ENCODE measurements around the gene DCTN2. TPM values are rescaled to one million over a fixed set of nuclear protein-coding genes. Genes with fewer than 3 reads are reported as not detected.

DCTN2 gene
- total and polyA plus RNA-seq, 5 experiments from 2014 or later, result 60.6 to 70.5 (median 67.8) TPM

DNA sequence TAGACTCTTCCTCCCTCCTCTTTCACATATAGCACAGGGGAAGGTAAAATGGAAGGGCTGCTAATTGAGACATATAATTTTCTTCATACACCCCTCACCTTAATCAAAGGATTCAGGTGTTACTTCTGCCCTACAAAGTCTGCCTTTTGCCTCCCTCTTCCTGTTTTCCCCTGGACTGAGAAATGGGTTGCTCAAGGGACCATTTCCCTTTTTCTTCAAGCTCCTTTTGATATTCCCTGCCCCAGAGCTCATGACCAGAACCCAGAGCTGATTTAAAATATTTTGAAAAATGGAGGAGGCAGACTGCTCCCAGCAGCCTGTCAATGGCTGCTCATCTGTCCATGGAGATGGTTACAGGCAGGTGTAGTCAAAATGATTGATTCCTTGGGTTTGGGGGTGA lies 37.7 kb upstream of the DCTN2 start:
- H3K9me3 Mint-ChIP-seq, result no peaks in the 10 kb centered on the region
- POLR2A ChIA-PET, result interaction anchor here (0.5 to 2.5 kb wide), 4 partner anchors 48 to 879 kb away, joined by 3 to 11 read pairs (median 4); partner anchors contain the start of genes B4GALNT1 and GLI1
- H3K27ac Mint-ChIP-seq, result no peak overlapping the region
- H3K4me3 Mint-ChIP-seq, result no peak overlapping the region
- H3K36me3 Mint-ChIP-seq, result peaks cover 0 to 2% (median 0%) of the 10 kb centered on the region in 3 donors
- H3K27me3 Mint-ChIP-seq, result peaks cover 0 to 16% (median 0%) of the 10 kb centered on the region in 5 donors
- DNase-seq, result no peak
- no peak for ATAC-seq
- peaks cover 3 to 8% (median 5%) of the 10 kb centered on the region in 4 donors for H3K4me1 Mint-ChIP-seq

DNA sequence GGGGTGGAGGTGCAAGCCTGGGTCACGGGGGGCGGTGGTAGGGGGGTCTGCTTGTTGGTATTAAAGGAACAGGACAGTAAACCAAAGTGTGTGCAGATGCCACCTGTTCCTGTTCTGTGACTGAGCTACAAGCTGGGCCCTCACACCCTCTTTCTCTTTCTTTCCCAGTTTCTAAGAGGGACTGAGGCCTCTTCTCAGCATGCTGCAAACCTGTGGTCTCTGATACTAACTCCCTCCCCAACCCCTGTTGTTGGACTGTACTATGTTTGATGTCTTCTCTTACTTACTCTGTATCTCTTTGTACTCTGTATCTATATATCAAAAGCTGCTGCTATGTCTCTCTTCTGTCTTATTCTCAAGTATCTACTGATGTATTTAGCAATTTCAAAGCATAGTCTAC lies 37.1 kb upstream of the DCTN2 start:
- no peak for ATAC-seq

DNA sequence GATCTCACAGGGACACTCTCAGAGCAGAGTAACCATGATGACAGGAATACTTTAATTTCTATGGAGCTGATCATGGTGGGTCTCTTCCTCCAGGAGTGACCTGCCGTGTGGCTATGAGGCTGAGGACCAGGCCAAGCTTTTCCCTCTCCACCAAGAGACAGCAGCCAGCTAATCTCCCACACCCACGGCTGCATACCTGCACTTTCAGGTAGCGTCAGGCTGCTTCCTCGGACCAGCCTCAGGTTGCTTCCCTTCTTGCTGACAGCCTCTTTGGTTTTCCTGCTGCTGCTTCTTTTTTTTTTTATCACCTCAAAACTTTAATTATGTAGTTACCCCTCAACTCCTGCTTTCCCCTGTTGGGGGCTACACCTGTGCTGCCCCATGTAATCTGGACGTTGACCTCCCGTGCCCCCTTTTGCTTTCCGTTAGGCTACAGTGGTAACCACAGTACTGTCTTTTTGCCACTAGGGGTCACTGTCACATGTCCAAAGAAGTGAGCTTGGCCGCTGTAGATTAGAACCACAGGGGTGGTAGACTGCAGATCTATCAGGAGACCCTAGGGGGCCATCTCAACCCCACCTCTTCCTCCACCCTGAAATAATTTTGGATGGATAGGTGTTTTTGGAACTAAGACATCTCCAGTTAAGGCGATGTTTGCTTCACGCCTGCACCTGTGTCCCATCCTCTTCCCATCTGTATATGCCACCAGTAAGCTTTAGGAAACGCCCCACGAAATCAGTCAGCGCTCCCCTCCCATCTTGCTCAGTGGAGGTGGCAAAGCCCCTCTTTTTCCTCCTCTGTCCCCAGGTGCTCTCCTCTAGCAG lies 36.2 kb upstream of the DCTN2 start:
- Mint-ChIP-seq H3K4me1 (peaks cover 3 to 8% (median 5%) of the 10 kb centered on the region in 4 donors), H3K4me3 (no peak overlapping the region), H3K27me3 (peaks cover 0 to 16% (median 0%) of the 10 kb centered on the region in 5 donors), H3K36me3 (peaks cover 0 to 2% (median 0%) of the 10 kb centered on the region in 3 donors), H3K9me3 (no peaks in the 10 kb centered on the region), H3K27ac (peak overlapping the region in 1 of 10 donors; percentile 80)
- DNase-seq (peak; percentile 22 to 88 (median 72)), ATAC-seq (peak; percentile 100)
- POLR2A ChIA-PET, result interaction anchor here (0.6 to 2.5 kb wide), 6 partner anchors 38 to 176 kb away, joined by 3 to 11 read pairs (median 5); partner anchors contain the start of genes B4GALNT1 and GLI1

More for the DNA sequence above, 37.1 kb upstream of the DCTN2 start:
- Mint-ChIP-seq H3K9me3 (no peaks in the 10 kb centered on the region), H3K27ac (no peak overlapping the region), H3K4me3 (no peak overlapping the region), H3K36me3 (peaks cover 0 to 2% (median 0%) of the 10 kb centered on the region in 3 donors), H3K4me1 (peaks cover 3 to 8% (median 5%) of the 10 kb centered on the region in 4 donors), H3K27me3 (peaks cover 0 to 16% (median 0%) of the 10 kb centered on the region in 5 donors)
- no peak for DNase-seq
- POLR2A ChIA-PET, result interaction anchor here (0.5 to 2.5 kb wide), 5 partner anchors 37 to 878 kb away, joined by 3 to 11 read pairs (median 5); partner anchors contain the start of genes B4GALNT1 and GLI1

DNA sequence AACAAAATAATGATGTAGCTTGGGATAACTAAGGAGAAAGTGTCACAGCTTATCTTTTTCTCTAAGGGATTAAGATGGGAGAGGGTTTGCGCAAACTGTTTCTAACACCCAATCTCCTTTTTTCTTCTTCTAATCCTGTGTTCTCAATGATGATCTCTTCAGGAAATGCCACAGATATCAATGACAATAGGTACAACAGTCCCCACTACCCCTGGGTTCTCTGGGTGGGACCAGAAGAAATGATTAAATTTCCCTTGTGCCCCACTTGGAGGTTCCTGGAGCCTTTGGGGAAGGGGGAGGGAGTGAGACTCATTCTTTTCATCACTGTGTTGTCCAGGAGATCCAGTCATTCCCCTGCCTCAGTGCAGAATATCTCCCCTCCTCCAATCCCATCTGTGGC lies 35.4 kb upstream of the DCTN2 start:
- Mint-ChIP-seq H3K4me1 (peaks cover 3 to 8% (median 5%) of the 10 kb centered on the region in 4 donors), H3K9me3 (no peaks in the 10 kb centered on the region), H3K27ac (no peak overlapping the region), H3K27me3 (peaks cover 0 to 16% (median 0%) of the 10 kb centered on the region in 5 donors), H3K36me3 (peaks cover 0 to 2% (median 0%) of the 10 kb centered on the region in 3 donors), H3K4me3 (no peak overlapping the region)
- DNase-seq, result no peak
- no peak for ATAC-seq
- POLR2A ChIA-PET, result interaction anchor here (0.6 to 2.5 kb wide), 4 partner anchors 40 to 265 kb away, joined by 4 to 11 read pairs (median 6); partner anchors contain the start of gene GLI1

DNA sequence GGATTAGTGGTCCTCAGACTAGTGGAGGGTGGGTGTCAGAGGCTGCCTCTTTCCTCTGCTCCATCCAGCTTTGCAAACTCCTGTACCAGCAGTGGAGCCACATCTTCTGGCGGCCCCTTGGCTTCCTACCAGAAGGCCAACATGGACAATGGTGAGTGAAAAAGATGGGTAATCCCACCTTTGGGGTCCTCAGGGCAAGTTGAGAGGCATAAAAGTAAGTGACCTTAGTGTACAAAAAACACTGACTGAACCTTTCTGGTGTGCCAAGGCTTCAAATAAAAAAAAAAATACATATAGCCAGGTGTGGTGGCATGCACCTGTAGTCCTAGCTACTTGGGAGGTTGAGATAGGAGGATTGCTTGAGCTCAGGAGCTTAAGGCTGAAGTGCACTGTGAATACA lies 34.8 kb upstream of the DCTN2 start:
- ATAC-seq, result no peak
- Mint-ChIP-seq H3K9me3 (no peaks in the 10 kb centered on the region), H3K4me3 (no peak overlapping the region), H3K27me3 (peaks cover 0 to 16% (median 0%) of the 10 kb centered on the region in 5 donors), H3K4me1 (peaks cover 3 to 8% (median 5%) of the 10 kb centered on the region in 4 donors), H3K27ac (no peak overlapping the region), H3K36me3 (peaks cover 0 to 2% (median 0%) of the 10 kb centered on the region in 3 donors)
- POLR2A ChIA-PET, result no interaction called here
- DNase-seq, result no peak

DNA sequence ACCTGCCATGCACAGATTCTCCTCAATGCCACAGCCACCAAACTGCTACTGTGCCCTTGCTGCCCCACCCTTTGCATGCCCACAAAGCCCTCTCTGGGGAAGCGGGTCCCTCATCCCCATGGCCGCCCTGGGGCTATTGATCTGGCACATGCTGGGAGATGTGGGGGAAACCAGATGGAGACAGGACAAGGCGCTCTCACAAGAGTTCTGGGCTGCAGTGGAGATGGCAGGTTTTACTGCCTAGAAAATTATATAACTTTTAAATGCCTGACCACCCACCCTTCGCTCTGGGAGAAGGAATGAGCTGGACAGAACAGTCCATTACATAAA lies 33.4 kb upstream of the DCTN2 start:
- no peak overlapping the region for H3K4me3 Mint-ChIP-seq
- ATAC-seq (no peak), DNase-seq (no peak)
- H3K9me3 Mint-ChIP-seq, result no peaks in the 10 kb centered on the region
- H3K36me3 Mint-ChIP-seq, result peaks cover 0 to 2% (median 0%) of the 10 kb centered on the region in 3 donors
- POLR2A ChIA-PET, result interaction anchor here (1.0 kb wide), 1 partner anchor 162 kb away, joined by 3 read pairs; no protein-coding TSS in a partner anchor
- H3K27ac Mint-ChIP-seq, result no peak overlapping the region
- H3K4me1 Mint-ChIP-seq, result peaks cover 3 to 8% (median 5%) of the 10 kb centered on the region in 4 donors
- H3K27me3 Mint-ChIP-seq, result peaks cover 0 to 11% (median 0%) of the 10 kb centered on the region in 5 donors

DNA sequence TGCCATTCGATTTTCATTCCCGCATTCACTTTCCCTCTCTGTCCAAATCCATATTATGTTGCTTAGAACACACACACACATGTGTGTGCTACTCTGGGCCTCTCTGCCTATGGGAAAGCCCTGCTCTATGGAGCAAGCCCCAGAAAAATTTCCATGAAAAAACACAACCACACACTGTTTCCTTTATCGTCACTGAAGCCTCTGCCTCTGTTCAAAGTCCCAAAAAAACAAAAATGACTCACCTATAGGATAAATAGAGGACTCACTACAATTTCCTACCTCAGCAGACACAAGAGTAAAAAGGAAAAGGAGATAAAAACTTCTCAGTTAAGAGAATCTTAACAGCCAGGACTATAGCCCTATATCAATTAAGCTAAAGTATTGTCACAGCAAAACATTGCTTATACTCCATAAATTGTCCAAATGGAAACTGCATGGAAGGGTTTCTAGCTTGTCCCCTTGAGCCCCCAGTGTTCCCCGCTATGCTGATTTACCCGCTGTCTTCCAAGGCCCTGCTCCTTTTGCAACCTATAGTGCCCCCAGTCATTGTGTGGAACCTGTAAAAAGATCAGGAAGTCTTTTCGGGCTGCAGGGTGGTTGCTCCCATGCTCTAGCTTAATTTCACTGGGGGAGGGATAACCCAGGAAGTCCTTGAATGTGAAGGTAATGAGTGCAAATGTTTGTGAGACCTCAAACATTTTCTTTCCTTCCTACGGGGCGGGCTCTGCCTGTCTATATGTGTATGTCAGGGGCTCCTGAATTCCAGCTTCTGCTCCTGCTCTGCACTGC lies 32.9 kb upstream of the DCTN2 start:
- no peak for DNase-seq
- H3K9me3 Mint-ChIP-seq, result no peaks in the 10 kb centered on the region
- no peak for ATAC-seq
- peaks cover 0 to 2% (median 0%) of the 10 kb centered on the region in 3 donors for H3K36me3 Mint-ChIP-seq
- no peak overlapping the region for H3K4me3 Mint-ChIP-seq
- POLR2A ChIA-PET, result interaction anchor here (1.0 kb wide), 1 partner anchor 162 kb away, joined by 3 read pairs; no protein-coding TSS in a partner anchor
- H3K4me1 Mint-ChIP-seq, result peaks cover 3 to 8% (median 5%) of the 10 kb centered on the region in 4 donors
- H3K27ac Mint-ChIP-seq, result no peak overlapping the region
- H3K27me3 Mint-ChIP-seq, result peaks cover 0 to 7% (median 0%) of the 10 kb centered on the region in 5 donors

DNA sequence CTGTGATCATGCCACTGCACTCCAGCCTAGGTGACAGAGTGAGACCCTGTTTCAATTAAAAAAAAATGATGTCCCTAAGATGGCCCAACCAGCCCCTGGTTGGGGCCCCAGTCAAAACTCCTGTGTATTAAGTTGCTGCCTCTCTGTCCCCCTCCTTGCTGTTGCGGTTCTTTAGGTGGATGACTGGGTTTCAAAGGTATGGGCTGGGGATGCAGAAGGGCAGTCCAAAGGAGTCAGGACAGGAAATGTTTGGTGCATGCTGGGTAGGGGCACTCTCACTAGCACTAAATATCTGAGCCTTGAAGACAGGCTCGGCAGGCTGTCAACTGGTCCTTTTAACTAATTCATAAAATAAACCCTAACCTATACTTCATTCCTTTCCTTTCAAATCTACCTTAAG lies 32.0 kb upstream of the DCTN2 start:
- Mint-ChIP-seq H3K4me3 (no peak overlapping the region), H3K4me1 (peaks cover 3 to 8% (median 5%) of the 10 kb centered on the region in 4 donors), H3K27ac (peak overlapping the region in 1 of 10 donors; percentile 62), H3K9me3 (no peaks in the 10 kb centered on the region), H3K27me3 (peaks cover 0 to 5% (median 0%) of the 10 kb centered on the region in 5 donors), H3K36me3 (peaks cover 0 to 2% (median 0%) of the 10 kb centered on the region in 3 donors)
- DNase-seq (no peak), ATAC-seq (no peak)
- POLR2A ChIA-PET, result no interaction called here

DNA sequence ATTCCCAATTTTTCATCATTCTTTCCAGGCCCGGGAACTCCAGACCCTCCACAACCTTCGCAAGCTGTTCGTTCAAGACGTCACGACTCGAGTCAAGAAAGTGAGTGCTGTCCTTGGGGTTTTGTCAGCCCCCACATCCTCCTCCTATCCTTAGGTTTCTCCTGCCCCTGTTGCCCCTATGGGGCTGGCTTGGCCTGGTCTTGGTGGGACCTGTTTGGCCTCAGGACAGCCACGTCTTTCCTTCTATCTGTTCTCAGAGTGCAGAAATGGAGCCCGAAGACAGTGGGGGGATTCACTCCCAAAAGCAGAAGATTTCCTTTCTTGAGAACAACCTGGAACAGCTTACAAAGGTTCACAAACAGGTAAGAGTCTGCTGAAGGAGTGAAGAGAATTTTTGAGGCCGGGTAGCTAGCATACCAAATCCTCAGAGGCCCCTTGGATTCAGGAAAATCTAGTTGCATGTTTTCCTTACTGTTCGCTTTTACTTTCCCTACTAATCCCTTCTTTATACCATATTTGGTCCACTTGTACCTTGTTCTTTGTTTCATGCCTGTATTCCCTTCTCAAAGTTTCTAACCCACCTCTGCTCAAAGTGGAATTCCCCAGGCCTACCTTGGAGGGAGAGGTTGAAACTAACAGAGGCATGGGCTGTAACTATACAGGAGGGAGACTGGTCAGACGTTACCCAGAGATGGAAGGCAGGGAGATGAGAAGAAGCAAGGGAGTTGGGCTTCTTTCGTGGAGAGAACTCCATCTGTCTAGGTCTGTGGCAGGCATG lies 31.2 kb upstream of the DCTN2 start:
- Mint-ChIP-seq H3K27me3 (peaks cover 0 to 2% (median 0%) of the 10 kb centered on the region in 5 donors), H3K36me3 (peaks cover 0 to 2% (median 0%) of the 10 kb centered on the region in 3 donors), H3K4me1 (peaks cover under 1 to 3% (median 2%) of the 10 kb centered on the region in 4 donors), H3K27ac (no peak overlapping the region), H3K4me3 (no peak overlapping the region), H3K9me3 (no peaks in the 10 kb centered on the region)
- DNase-seq (no peak), ATAC-seq (no peak)
- POLR2A ChIA-PET, result no interaction called here

DNA sequence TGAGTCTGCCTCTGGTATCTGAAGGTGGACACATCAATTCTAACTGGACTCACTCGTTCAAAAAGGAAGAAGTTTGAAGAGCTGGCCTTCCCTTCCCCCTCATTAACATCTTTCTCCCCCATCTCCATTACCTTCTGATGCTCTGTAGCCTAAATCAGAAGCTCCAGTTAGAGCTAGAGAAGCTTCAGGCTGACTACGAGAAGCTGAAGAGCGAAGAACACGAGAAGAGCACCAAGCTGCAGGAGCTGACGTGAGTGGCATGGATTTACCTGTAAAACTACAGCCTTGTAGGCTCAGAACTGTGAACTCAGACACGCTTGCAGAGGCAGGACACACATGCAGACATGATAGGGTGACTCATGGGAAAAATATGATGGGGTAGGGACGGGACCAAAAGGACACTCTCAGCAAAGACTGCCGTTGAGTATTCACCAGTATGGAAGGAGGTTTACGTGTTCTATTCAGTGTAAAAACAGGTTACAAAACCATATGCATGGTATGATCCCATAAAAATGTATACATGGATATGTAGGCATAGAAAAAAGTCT lies 29.7 kb upstream of the DCTN2 start:
- no peaks in the 10 kb centered on the region for H3K27me3 Mint-ChIP-seq
- DNase-seq (no peak), ATAC-seq (no peak)
- no peaks in the 10 kb centered on the region for H3K9me3 Mint-ChIP-seq
- H3K27ac Mint-ChIP-seq, result no peak overlapping the region
- POLR2A ChIA-PET, result no interaction called here
- peaks cover 0 to 3% (median 2%) of the 10 kb centered on the region in 3 donors for H3K36me3 Mint-ChIP-seq
- H3K4me3 Mint-ChIP-seq, result no peak overlapping the region
- H3K4me1 Mint-ChIP-seq, result no peaks in the 10 kb centered on the region

DNA sequence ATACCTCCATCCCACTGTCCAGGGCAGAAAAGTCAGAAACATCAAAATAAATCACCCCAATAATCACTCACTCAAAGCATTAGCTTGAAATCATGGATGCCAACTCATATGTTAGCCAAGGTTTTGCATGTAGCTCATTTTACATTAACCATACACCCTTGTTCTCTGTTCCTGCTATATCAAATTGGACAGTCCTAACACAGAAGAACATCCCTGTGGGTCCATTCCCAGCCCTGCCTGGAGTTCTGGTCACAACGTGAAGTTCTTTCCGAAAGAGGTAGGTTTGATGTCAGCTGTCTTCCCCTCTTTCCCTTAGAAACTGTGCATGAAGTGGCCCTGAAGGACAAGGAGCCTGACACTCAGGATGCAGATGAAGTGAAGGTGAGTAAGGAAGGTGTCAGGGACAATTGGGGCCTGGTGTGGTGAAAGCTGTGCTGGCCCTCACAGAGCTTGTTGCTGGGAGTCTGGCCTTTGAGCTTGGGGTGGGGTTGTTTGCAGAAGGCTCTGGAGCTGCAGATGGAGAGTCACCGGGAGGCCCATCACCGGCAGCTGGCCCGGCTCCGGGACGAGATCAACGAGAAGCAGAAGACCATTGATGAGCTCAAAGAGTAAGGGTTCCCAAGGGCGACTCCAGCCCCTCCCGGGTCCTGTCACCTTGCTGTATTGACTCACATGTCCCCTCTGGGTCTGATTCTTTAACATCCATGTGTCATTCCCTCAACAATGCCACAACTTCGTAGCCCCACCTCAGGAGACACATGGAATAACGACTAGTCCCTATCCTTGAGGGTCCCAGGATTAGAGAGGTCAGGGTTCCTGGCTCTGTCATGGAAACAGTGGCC lies 29.0 kb upstream of the DCTN2 start:
- Mint-ChIP-seq H3K4me1 (no peaks in the 10 kb centered on the region), H3K9me3 (no peaks in the 10 kb centered on the region), H3K36me3 (peaks cover 0 to 8% (median 5%) of the 10 kb centered on the region in 3 donors), H3K27ac (no peak overlapping the region), H3K4me3 (no peak overlapping the region), H3K27me3 (no peaks in the 10 kb centered on the region)
- no peak for ATAC-seq
- POLR2A ChIA-PET, result no interaction called here
- no peak for DNase-seq

Data from naive thymus-derived CD8-positive, alpha-beta T cell (primary cell).